CD14-positive monocyte (primary cell): ENCODE measurements around the gene STARD10. TPM values are rescaled to one million over a fixed set of nuclear protein-coding genes. Genes with fewer than 3 reads are reported as not detected.

Experiments
- DNase-seq, 3 donors: peaks; one replicate each; pipeline ENCODE4 v3.0.0-alpha.2; 2011 to 2022
- H2AFZ ChIP-seq: 2 replicates; pipeline ENCODE4 v1.6.0; 2012; ENCODE audit warnings: mild to moderate bottlenecking, low read depth, low read length, inconsistent platforms; ENCODE audit not compliant: insufficient read depth, poor library complexity, severe bottlenecking
- H3K27ac ChIP-seq, 2 donors: 1 replicate in 1 of 2; 2 replicates in 1 of 2; pipeline ENCODE4 v1.5.1; 2012 to 2013; ENCODE audit warnings: low read length in 2 of 2, control low read depth in 1 of 2, inconsistent platforms in 1 of 2, low read depth in 1 of 2, mild to moderate bottlenecking in 1 of 2
- H3K27me3 ChIP-seq, 2 donors: one replicate each; pipeline versions ENCODE4 v1.6.0 to v1.6.1; 2011 to 2013; ENCODE audit warnings: low read length in 2 of 2; ENCODE audit not compliant: control insufficient read depth in 2 of 2, insufficient read depth in 2 of 2
- H3K36me3 ChIP-seq, 2 donors: replicated peaks in 1 of 2; 1 replicate in 1 of 2; 2 replicates in 1 of 2; pipeline versions ENCODE4 v1.5.1 to v1.6.1; 2012 to 2013; ENCODE audit warnings: low read length in 2 of 2, control low read depth in 1 of 2, inconsistent platforms in 1 of 2, mild to moderate bottlenecking in 1 of 2; ENCODE audit not compliant: insufficient read depth in 2 of 2, control insufficient read depth in 1 of 2
- H3K4me1 ChIP-seq, 2 donors: 1 replicate in 1 of 2; 2 replicates in 1 of 2; pipeline versions ENCODE4 v1.5.1 to v1.6.1; 2012 to 2013; ENCODE audit warnings: low read length in 2 of 2, control low read depth in 1 of 2, inconsistent platforms in 1 of 2, mild to moderate bottlenecking in 1 of 2, moderate library complexity in 1 of 2; ENCODE audit not compliant: insufficient read depth in 2 of 2, control insufficient read depth in 1 of 2
- H3K4me2 ChIP-seq: replicated peaks from 2 replicates; pipeline ENCODE3; 2012; ENCODE audit warnings: low read length, moderate library complexity, mild to moderate bottlenecking; ENCODE audit not compliant: poor library complexity, severe bottlenecking; ENCODE audit errors: extremely low read depth
- H3K4me3 ChIP-seq, 3 experiments: fragments of 200-600 bp in 1 of 3; sonication (generic) in 1 of 3; replicated peaks in 1 of 3; 1 replicate in 2 of 3; 2 replicates in 1 of 3; pipeline ENCODE4 v1.5.1; 2011 to 2013; ENCODE audit warnings: low read length in 3 of 3, mild to moderate bottlenecking in 3 of 3, control low read depth in 2 of 3, low read depth in 2 of 3, inconsistent platforms in 1 of 3, moderate library complexity in 1 of 3
- H3K79me2 ChIP-seq: 2 replicates; pipeline ENCODE4 v1.6.0; 2012; ENCODE audit warnings: mild to moderate bottlenecking, control low read depth, inconsistent platforms, low read length, moderate library complexity; ENCODE audit not compliant: insufficient read depth
- H3K9ac ChIP-seq: 2 replicates; pipeline ENCODE4 v1.6.0; 2017; ENCODE audit warnings: low read length, mild to moderate bottlenecking; ENCODE audit not compliant: insufficient read depth, poor library complexity, severe bottlenecking
- H3K9me3 ChIP-seq, 2 donors: replicated peaks in 1 of 2; 1 replicate in 1 of 2; 2 replicates in 1 of 2; pipeline versions ENCODE4 v1.5.1 to v1.6.1; 2012 to 2013; ENCODE audit warnings: low read length in 2 of 2, control low read depth in 1 of 2; ENCODE audit not compliant: control insufficient read depth in 1 of 2, insufficient read depth in 1 of 2
- H4K20me1 ChIP-seq: 2 replicates; pipeline ENCODE4 v1.6.0; 2012; ENCODE audit warnings: mild to moderate bottlenecking, low read length, control low read depth, moderate library complexity; ENCODE audit not compliant: insufficient read depth
- H3K27ac Mint-ChIP-seq, 7 donors: one replicate each; pipeline ENCODE4 v1.8.0; 2020; ENCODE audit warnings: mild to moderate bottlenecking in 7 of 7, mixed read lengths in 7 of 7, moderate library complexity in 6 of 7, inconsistent platforms in 2 of 7
- H3K27me3 Mint-ChIP-seq, 3 donors: one replicate each; pipeline ENCODE4 v1.8.0; 2021 to 2022; ENCODE audit warnings: low read depth in 3 of 3, mild to moderate bottlenecking in 3 of 3, mixed read lengths in 3 of 3, moderate library complexity in 3 of 3, inconsistent platforms in 1 of 3
- H3K36me3 Mint-ChIP-seq, 2 donors: one replicate each; pipeline ENCODE4 v1.8.0; 2020; ENCODE audit warnings: mixed read lengths in 2 of 2, inconsistent platforms in 1 of 2, mild to moderate bottlenecking in 1 of 2
- H3K4me1 Mint-ChIP-seq: one replicate; pipeline ENCODE4 v1.8.0; 2020; ENCODE audit warnings: mild to moderate bottlenecking, mixed read lengths
- H3K4me3 Mint-ChIP-seq, 2 donors: one replicate each; pipeline ENCODE4 v1.8.0; 2020; ENCODE audit warnings: mild to moderate bottlenecking in 2 of 2, mixed read lengths in 2 of 2, moderate library complexity in 1 of 2
- H3K9me3 Mint-ChIP-seq, 7 donors: one replicate each; pipeline ENCODE4 v1.8.0; 2020 to 2022; ENCODE audit warnings: mixed read lengths in 7 of 7, mild to moderate bottlenecking in 6 of 7, moderate library complexity in 6 of 7, inconsistent platforms in 2 of 7
- WGBS: methylation state at CpG from one replicate; pipeline ENCODE4 v1.1.5; 2013; ENCODE audit warnings: missing lambda C conversion rate; ENCODE audit not compliant: insufficient coverage; 5-methylcytosine and 5-hydroxymethylcytosine counted together
- intact Hi-C, 2 donors: fragments of 100-400 bp; cut with micrococcal nuclease; formaldehyde crosslinking; loops; one replicate each; pipeline versions ENCODE4 v1.15.0 to v1.15.1; 2023
- polyA plus RNA-seq, 3 donors: library from polyadenylated mRNA; depleted of rRNA in 1 of 3; unstranded in 2 of 3; stranded (reverse) in 1 of 3; fragments of 300-500 nt in 2 of 3; fragments of >200 nt in 1 of 3; fragmentation: Illumina TruSeq in 2 of 3; gene quantifications; 1 replicate in 2 of 3; 2 replicates in 1 of 3; pipeline ENCODE4 v1.2.3, GENCODE V29; 2012 to 2021
- TF ChIP-seq, protein P1 (sequence below): fragments of 200-600 bp; IDR thresholded peaks from one replicate; pipeline ENCODE4 v1.8.0; 2022; ENCODE audit warnings: antibody characterized with exemption, mild to moderate bottlenecking

STARD10 gene
- polyA plus RNA-seq, 3 donors: 13.6 to 18.7 (median 15.4) TPM

DNA sequence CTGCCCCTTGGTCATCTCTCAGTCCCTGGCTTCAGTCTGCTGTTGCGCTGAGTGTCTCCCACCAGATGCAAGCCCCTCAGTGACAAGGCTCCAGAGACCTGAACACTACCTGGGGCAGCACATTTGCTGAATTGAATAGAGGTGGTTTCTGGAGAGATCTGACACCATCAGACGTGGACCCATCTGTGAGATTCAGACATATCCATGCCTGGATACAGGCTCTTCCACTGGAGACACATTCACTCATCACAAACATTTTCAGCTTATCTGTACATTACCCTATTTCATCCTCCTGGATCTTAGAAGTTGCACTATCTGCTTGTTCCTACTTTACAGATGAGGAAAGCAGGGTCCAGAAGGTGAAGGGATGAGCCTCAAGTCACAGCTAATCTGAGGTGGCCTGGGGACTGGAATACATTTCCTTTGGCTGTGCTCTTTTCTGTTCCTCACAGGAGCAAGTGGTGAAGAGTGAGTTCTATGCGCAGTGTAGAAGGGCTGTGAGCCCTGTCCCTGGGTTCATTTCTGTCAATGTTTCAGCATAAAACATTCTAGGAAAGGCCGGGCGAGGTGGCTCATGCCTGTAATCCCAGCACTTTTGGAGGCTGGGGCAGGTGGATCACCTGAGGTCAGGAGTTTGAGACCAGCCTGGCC lies 39.4 kb upstream of the STARD10 start:
- Histone ChIP-seq H4K20me1 (peaks cover 51% of the 10 kb centered on the region), H3K27ac (peak overlapping the region; percentile 36 to 57), H3K27me3 (no peaks in the 10 kb centered on the region), H3K4me1 (peaks cover 31 to 34% of the 10 kb centered on the region in 2 donors), H3K4me2 (no peak overlapping the region), H2AFZ (no peak overlapping the region), H3K79me2 (peaks cover 12% of the 10 kb centered on the region), H3K36me3 (peaks cover 48 to 72% of the 10 kb centered on the region in 2 donors), H3K9me3 (no peaks in the 10 kb centered on the region), H3K9ac (no peak overlapping the region), H3K4me3 (no peak overlapping the region)
- Mint-ChIP-seq H3K27ac (peak overlapping the region; percentile 32 to 85 (median 78)), H3K4me3 (no peak overlapping the region), H3K27me3 (peaks cover 0 to 2% (median 2%) of the 10 kb centered on the region in 3 donors), H3K4me1 (peaks cover 43% of the 10 kb centered on the region), H3K9me3 (no peaks in the 10 kb centered on the region), H3K36me3 (peaks cover 59 to 73% of the 10 kb centered on the region in 2 donors)
- 100% methylated on average over 1 of the region's 5 CpGs for WGBS
- DNase-seq: no peak
- TF ChIP-seq, protein P1, sequence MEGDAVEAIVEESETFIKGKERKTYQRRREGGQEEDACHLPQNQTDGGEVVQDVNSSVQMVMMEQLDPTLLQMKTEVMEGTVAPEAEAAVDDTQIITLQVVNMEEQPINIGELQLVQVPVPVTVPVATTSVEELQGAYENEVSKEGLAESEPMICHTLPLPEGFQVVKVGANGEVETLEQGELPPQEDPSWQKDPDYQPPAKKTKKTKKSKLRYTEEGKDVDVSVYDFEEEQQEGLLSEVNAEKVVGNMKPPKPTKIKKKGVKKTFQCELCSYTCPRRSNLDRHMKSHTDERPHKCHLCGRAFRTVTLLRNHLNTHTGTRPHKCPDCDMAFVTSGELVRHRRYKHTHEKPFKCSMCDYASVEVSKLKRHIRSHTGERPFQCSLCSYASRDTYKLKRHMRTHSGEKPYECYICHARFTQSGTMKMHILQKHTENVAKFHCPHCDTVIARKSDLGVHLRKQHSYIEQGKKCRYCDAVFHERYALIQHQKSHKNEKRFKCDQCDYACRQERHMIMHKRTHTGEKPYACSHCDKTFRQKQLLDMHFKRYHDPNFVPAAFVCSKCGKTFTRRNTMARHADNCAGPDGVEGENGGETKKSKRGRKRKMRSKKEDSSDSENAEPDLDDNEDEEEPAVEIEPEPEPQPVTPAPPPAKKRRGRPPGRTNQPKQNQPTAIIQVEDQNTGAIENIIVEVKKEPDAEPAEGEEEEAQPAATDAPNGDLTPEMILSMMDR: no peak
- intact Hi-C loops: loop anchor here in 1 of 2 donors (5.0 to 10.0 kb wide), 2 partner anchors 344 to 412 kb away; no protein-coding TSS in a partner anchor

- DNase-seq: no peak
- Histone ChIP-seq H3K4me1 (peaks cover 38 to 41% of the 10 kb centered on the region in 2 donors), H3K4me3 (no peak overlapping the region), H3K79me2 (peaks cover 12% of the 10 kb centered on the region), H3K4me2 (no peak overlapping the region), H4K20me1 (peaks cover 57% of the 10 kb centered on the region), H3K9ac (no peak overlapping the region), H3K27ac (peak overlapping the region; percentile 36 to 57), H2AFZ (no peak overlapping the region), H3K27me3 (no peaks in the 10 kb centered on the region), H3K36me3 (peaks cover 47 to 66% of the 10 kb centered on the region in 2 donors), H3K9me3 (no peaks in the 10 kb centered on the region)
- Mint-ChIP-seq H3K4me3 (no peak overlapping the region), H3K4me1 (peaks cover 50% of the 10 kb centered on the region), H3K27ac (peak overlapping the region; percentile 25 to 85 (median 78)), H3K36me3 (peaks cover 52 to 70% of the 10 kb centered on the region in 2 donors), H3K27me3 (peaks cover 0 to 2% (median 2%) of the 10 kb centered on the region in 3 donors), H3K9me3 (no peaks in the 10 kb centered on the region)
- 96% methylated on average over 5 of the region's 9 CpGs for WGBS
- TF ChIP-seq, protein P1: no peak
- intact Hi-C loops: loop anchor here in 1 of 2 donors (5.0 to 10.0 kb wide), 2 partner anchors 345 to 412 kb away; no protein-coding TSS in a partner anchor
Measured at GRCh38 chr11:72832301-72833082, 38.6 kb upstream of the STARD10 start.
